NT2/D1 (cell line): Measurements from ENCODE around the gene FKBP5.

ENCODE experiments used
- YY1 ChIP-seq: IDR thresholded peaks from 2 replicates; pipeline ENCODE4 v1.6.1; 2011; ENCODE audit not compliant: insufficient read length, insufficient read depth
- ZNF274 ChIP-seq: IDR thresholded peaks from 2 replicates; pipeline ENCODE4 v1.6.1; 2011; ENCODE audit warnings: mild to moderate bottlenecking, low read depth, low read length

DNA sequence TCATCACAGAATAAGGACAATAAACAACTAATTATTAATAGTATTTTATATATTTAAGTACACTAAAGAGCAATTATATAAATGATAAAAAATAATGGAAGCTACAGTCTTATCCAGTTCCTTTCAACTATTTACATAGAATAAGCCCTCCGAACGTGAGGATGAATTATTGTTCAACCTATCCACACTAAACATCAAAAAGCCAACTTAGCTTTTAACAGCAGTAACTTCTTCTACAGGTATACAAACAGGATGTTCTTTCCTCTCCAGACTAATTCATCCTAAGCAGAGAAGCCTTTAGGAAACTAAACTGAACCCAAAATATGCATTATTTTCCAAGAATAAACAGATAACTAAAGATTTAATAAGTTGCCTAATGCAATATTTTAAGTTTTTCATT, 2.3 kb downstream of the FKBP5 start:
- TF ChIP-seq ZNF274 (no peak), YY1 (no peak)
